GM12878 (cell line): Measurements from ENCODE around the gene KCTD19. TPM values are rescaled to one million over a fixed set of nuclear protein-coding genes. Genes with fewer than 3 reads are reported as not detected.

Source experiments
- ATAC-seq: fragments of 200-7000 bp; cut with Tn5 transposase; 3 replicates; pipeline ENCODE4 v1.9.1; 2020; ENCODE audit warnings: mild to moderate bottlenecking, moderate library complexity
- BruUV-seq: library from RNA; stranded (reverse); fragments of 400-500 nt; replicated peaks from 2 replicates; lab custom pipeline; 2021; lab: Mats Ljungman, UMichigan
- CTCF ChIA-PET: fragments of 300-600 bp; sonication (Branson Sonifier 250); formaldehyde crosslinking; extraction: SDS; loops from one replicate; lab custom pipeline; 2021; ENCODE audit warnings: inconsistent platforms; lab: Yijun Ruan, JAX
- POLR2A ChIA-PET: fragments of 350-600 bp; formaldehyde crosslinking; extraction: SDS; loops from one replicate; lab custom pipeline; 2021; ENCODE audit warnings: inconsistent platforms; lab: Charles Lee
- RAD21 ChIA-PET: fragments of 300-600 bp; sonication (Branson Sonifier 250); formaldehyde crosslinking; loops from one replicate; lab custom pipeline; 2023; ENCODE audit warnings: antibody characterized with exemption; ENCODE audit not compliant: unreplicated experiment; lab: Charles Lee
- SMC1A ChIA-PET: fragments of 300-600 bp; sonication (Branson Sonifier 250); formaldehyde crosslinking; loops from one replicate; lab custom pipeline; 2023; ENCODE audit not compliant: unreplicated experiment, uncharacterized antibody; lab: Charles Lee
- DNase-seq: peaks from one replicate; pipeline ENCODE4 v3.0.0-alpha.2; 2011; ENCODE audit warnings: low read depth, low spot score
- FAIRE-seq: peaks from 3 replicates; lab custom pipeline; 2011; peaks lifted over from hg19 to GRCh38; lab: Jason Lieb, UNC
- H2AFZ ChIP-seq: 2 replicates; pipeline ENCODE4 v1.6.0; 2011; ENCODE audit warnings: low read depth, low read length, control low read depth; ENCODE audit not compliant: control insufficient read depth
- H3K27ac ChIP-seq: 2 replicates; pipeline ENCODE4 v1.5.1; 2011; ENCODE audit warnings: control low read depth; ENCODE audit not compliant: control insufficient read depth, insufficient read depth
- H3K27me3 ChIP-seq, 2 experiments: replicated peaks in 1 of 2; 2 replicates each; pipeline versions ENCODE4 v1.6.0 to v1.6.1; 2011; ENCODE audit warnings: low read length in 1 of 2; ENCODE audit not compliant: control insufficient read depth in 2 of 2, insufficient read depth in 2 of 2
- H3K36me3 ChIP-seq, 2 experiments: 2 replicates each; pipeline ENCODE4 v1.5.1; 2011; ENCODE audit warnings: low read length in 1 of 2; ENCODE audit not compliant: control insufficient read depth in 2 of 2, insufficient read depth in 2 of 2
- H3K4me1 ChIP-seq: 2 replicates; pipeline ENCODE4 v1.6.1; 2011; ENCODE audit warnings: mild to moderate bottlenecking, low read length, moderate library complexity, mixed read lengths; ENCODE audit not compliant: control insufficient read depth, insufficient read depth
- H3K4me2 ChIP-seq: 2 replicates; pipeline ENCODE4 v1.6.0; 2011; ENCODE audit warnings: control low read depth; ENCODE audit not compliant: control insufficient read depth, insufficient read depth
- H3K4me3 ChIP-seq: fragments of 200-600 bp; sonication (generic); 2 replicates; pipeline ENCODE4 v1.5.1; 2016
- H3K79me2 ChIP-seq: 2 replicates; pipeline ENCODE4 v1.6.0; 2011; ENCODE audit warnings: low read length; ENCODE audit not compliant: control insufficient read depth, insufficient read depth
- H3K9ac ChIP-seq: 2 replicates; pipeline ENCODE4 v1.8.0; 2011; ENCODE audit warnings: low read length, control low read depth, mixed read lengths; ENCODE audit not compliant: control insufficient read depth, insufficient read depth
- H3K9me3 ChIP-seq: replicated peaks from 3 replicates; pipeline ENCODE4 v1.5.1; 2011; ENCODE audit warnings: mild to moderate bottlenecking, low read length; ENCODE audit not compliant: control insufficient read depth, insufficient read depth
- H4K20me1 ChIP-seq: 2 replicates; pipeline ENCODE4 v1.6.0; 2011; ENCODE audit not compliant: control insufficient read depth, insufficient read depth
- BACH1 ChIP-seq: fragments of 450-650 bp; IDR thresholded peaks from 2 replicates; pipeline ENCODE4 v1.6.1; 2017; ENCODE audit warnings: mild to moderate bottlenecking, borderline replicate concordance
- BCL11A ChIP-seq: IDR thresholded peaks from 2 replicates; pipeline ENCODE4 v1.6.1; 2011; ENCODE audit warnings: low read depth, low read length
- BRCA1 ChIP-seq: IDR thresholded peaks from 2 replicates; pipeline ENCODE4 v1.6.1; 2011; ENCODE audit warnings: low read depth, low read length, improper control_type of control experiment
- CBFB ChIP-seq: IDR thresholded peaks from 2 replicates; pipeline ENCODE4 v1.6.1; 2016; ENCODE audit warnings: antibody characterized with exemption, low read depth
- CREB1 ChIP-seq: IDR thresholded peaks from 2 replicates; pipeline ENCODE4 v1.6.1; 2012; ENCODE audit warnings: low read depth, mild to moderate bottlenecking, inconsistent platforms
- NRF1 ChIP-seq: conservative IDR thresholded peaks from 2 replicates; pipeline ENCODE4 v1.6.1; 2011; ENCODE audit warnings: mild to moderate bottlenecking, low read depth, low read length, improper control_type of control experiment
- PML ChIP-seq: IDR thresholded peaks from 2 replicates; pipeline ENCODE4 v1.6.1; 2012; ENCODE audit warnings: low read length, inconsistent platforms
- POLR2AphosphoS5 ChIP-seq: IDR thresholded peaks from 2 replicates; pipeline ENCODE4 v1.6.1; 2011; ENCODE audit warnings: mild to moderate bottlenecking, low read length, inconsistent platforms
- RCOR1 ChIP-seq: conservative IDR thresholded peaks from 2 replicates; pipeline ENCODE4 v1.6.1; 2012; ENCODE audit warnings: low read depth, low read length, improper control_type of control experiment
- TCF3 ChIP-seq: IDR thresholded peaks from 2 replicates; pipeline ENCODE4 v1.6.1; 2012; ENCODE audit warnings: low read depth, mild to moderate bottlenecking, low read length, borderline replicate concordance; ENCODE audit not compliant: insufficient read depth
- WRNIP1 ChIP-seq: IDR thresholded peaks from 2 replicates; pipeline ENCODE4 v1.6.1; 2011; ENCODE audit warnings: low read depth, low read length, improper control_type of control experiment, borderline replicate concordance
- WGBS: methylation state at CpG from one replicate; pipeline ENCODE4 v1.1.6; 2016; ENCODE audit warnings: low lambda C conversion rate; ENCODE audit not compliant: insufficient replicate concordance, insufficient coverage; ENCODE audit errors: missing lambda C conversion rate; 5-methylcytosine and 5-hydroxymethylcytosine counted together
- in situ Hi-C: fragments of 300-500 bp; cut with MboI; formaldehyde crosslinking; loops from 9 replicates; pipeline ENCODE4 v1.14.3; 2018; ENCODE audit warnings: mixed read lengths
- intact Hi-C: fragments of 100-400 bp; cut with micrococcal nuclease; formaldehyde crosslinking; loops from one replicate; pipeline ENCODE4 v1.14.2; 2022; ENCODE audit not compliant: unreplicated experiment
- polyA plus RNA-seq, 11 experiments: library from polyadenylated mRNA; depleted of rRNA in 4 of 11; unstranded in 6 of 11; stranded (reverse) in 5 of 11; fragments of >200 nt; fragmentation: Nextera tagmentation in 4 of 11; fragmentation: Illumina TruSeq in 1 of 11; extraction: Ambion mirVana in 4 of 11; extraction: Trizol in 1 of 11; gene quantifications; 1 replicate in 1 of 11; 2 replicates in 10 of 11; pipeline versions ENCODE4 v1.2.1 to v1.2.3, GENCODE V29; 2011 to 2016; ENCODE audit warnings: inconsistent platforms in 2 of 11, missing spikeins in 2 of 11, low read depth in 1 of 11
- total RNA-seq, 4 experiments: library from RNA; depleted of rRNA in 3 of 4; stranded (reverse); fragments of >200 nt in 3 of 4; fragmentation: Illumina TruSeq in 1 of 4; extraction: Trizol in 1 of 4; gene quantifications; 2 replicates each; pipeline versions ENCODE4 v1.2.1 to v1.2.3, GENCODE V29; 2013 to 2021
- TF ChIP-seq, protein P1 (sequence below): IDR thresholded peaks from 2 replicates; pipeline ENCODE4 v1.6.1; 2011; ENCODE audit warnings: mild to moderate bottlenecking, low read depth, low read length, moderate library complexity; ENCODE audit not compliant: insufficient replicate concordance
- TF ChIP-seq, protein P2 (sequence below): fragments of 450-650 bp; IDR thresholded peaks from 2 replicates; pipeline ENCODE4 v1.6.1; 2017; ENCODE audit warnings: mild to moderate bottlenecking, moderate library complexity
- TF ChIP-seq, protein P3 (sequence below): IDR thresholded peaks from 2 replicates; pipeline ENCODE4 v1.6.1; 2011; ENCODE audit warnings: low read depth, low read length, improper control_type of control experiment, borderline replicate concordance
- TF ChIP-seq, protein P4 (sequence below): fragments of 450-650 bp; IDR thresholded peaks from 2 replicates; pipeline ENCODE4 v1.6.1; 2016; ENCODE audit warnings: mild to moderate bottlenecking, moderate library complexity, borderline replicate concordance

The KCTD19 gene
- total and polyA plus RNA-seq, 10 of the 15 experiments (the other 5 are each of a cell fraction or from before 2014, with no cell fraction given), result 1.6 to 8.9 (median 3.9) TPM

DNA sequence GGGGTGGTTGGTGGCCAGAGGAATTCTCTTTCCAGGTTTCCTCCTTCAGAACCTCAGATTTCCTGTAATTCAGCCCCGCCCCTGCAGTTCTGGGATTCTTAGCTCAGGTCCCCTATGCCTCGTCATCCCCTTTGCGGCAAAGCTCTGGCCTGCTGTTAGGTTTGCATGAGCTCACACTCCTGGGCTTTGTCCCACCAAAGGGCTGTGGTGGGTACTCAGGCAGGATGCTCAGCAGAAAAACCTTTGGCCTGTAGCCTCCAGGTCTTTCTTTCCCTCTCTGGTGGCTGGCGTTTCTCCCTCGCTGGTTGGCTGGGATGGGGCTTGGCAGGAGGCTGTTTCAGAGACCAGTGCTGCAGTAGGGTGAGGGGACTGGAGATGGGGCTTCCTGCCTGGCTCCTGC lies 56.8 kb downstream of the KCTD19 start:
- SMC1A ChIA-PET, result interaction anchor here (0.6 to 1.1 kb wide), 2 partner anchors 69 to 413 kb away, joined by 3 read pairs; no protein-coding TSS in a partner anchor
- RAD21 ChIA-PET, result no interaction called here
- CTCF ChIA-PET, result interaction anchor here (0.6 to 3.0 kb wide), 7 partner anchors 9 to 1488 kb away, joined by 3 to 20 read pairs (median 3); no protein-coding TSS in a partner anchor
- H3K9ac ChIP-seq, result no peak overlapping the region
- H3K36me3 ChIP-seq, result no peaks in the 10 kb centered on the region
- no peaks in the 10 kb centered on the region for H3K9me3 ChIP-seq
- no peaks in the 10 kb centered on the region for H4K20me1 ChIP-seq
- POLR2A ChIA-PET, result interaction anchor here (0.6 kb wide), 1 partner anchor 116 kb away, joined by 3 read pairs; no protein-coding TSS in a partner anchor
- no peak overlapping the region for H2AFZ ChIP-seq
- intact Hi-C loops (no loop called here), in situ Hi-C loops (no loop called here)
- no peaks in the 10 kb centered on the region for H3K4me1 ChIP-seq
- H3K4me3 ChIP-seq, result no peak overlapping the region
- no peak for FAIRE-seq
- no TSS peak for BruUV-seq
- H3K27me3 ChIP-seq, result no peaks in the 10 kb centered on the region
- no peak overlapping the region for H3K27ac ChIP-seq
- H3K4me2 ChIP-seq, result no peak overlapping the region
- DNase-seq, result no peak
- no peaks in the 10 kb centered on the region for H3K79me2 ChIP-seq
- ATAC-seq, result no peak
- 85% methylated on average over 5 of the region's 5 CpGs for WGBS
- no peak for TF ChIP-seq BRCA1
- TF ChIP-seq, protein P1, sequence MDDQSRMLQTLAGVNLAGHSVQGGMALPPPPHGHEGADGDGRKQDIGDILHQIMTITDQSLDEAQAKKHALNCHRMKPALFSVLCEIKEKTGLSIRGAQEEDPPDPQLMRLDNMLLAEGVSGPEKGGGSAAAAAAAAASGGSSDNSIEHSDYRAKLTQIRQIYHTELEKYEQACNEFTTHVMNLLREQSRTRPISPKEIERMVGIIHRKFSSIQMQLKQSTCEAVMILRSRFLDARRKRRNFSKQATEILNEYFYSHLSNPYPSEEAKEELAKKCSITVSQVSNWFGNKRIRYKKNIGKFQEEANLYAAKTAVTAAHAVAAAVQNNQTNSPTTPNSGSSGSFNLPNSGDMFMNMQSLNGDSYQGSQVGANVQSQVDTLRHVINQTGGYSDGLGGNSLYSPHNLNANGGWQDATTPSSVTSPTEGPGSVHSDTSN, result no peak
- no peak for TF ChIP-seq RCOR1
- no peak for TF ChIP-seq CBFB
- no peak for TF ChIP-seq WRNIP1
- TF ChIP-seq POLR2AphosphoS5, result no peak
- TF ChIP-seq BACH1, result no peak
- no peak for TF ChIP-seq NRF1
- TF ChIP-seq, protein P2, sequence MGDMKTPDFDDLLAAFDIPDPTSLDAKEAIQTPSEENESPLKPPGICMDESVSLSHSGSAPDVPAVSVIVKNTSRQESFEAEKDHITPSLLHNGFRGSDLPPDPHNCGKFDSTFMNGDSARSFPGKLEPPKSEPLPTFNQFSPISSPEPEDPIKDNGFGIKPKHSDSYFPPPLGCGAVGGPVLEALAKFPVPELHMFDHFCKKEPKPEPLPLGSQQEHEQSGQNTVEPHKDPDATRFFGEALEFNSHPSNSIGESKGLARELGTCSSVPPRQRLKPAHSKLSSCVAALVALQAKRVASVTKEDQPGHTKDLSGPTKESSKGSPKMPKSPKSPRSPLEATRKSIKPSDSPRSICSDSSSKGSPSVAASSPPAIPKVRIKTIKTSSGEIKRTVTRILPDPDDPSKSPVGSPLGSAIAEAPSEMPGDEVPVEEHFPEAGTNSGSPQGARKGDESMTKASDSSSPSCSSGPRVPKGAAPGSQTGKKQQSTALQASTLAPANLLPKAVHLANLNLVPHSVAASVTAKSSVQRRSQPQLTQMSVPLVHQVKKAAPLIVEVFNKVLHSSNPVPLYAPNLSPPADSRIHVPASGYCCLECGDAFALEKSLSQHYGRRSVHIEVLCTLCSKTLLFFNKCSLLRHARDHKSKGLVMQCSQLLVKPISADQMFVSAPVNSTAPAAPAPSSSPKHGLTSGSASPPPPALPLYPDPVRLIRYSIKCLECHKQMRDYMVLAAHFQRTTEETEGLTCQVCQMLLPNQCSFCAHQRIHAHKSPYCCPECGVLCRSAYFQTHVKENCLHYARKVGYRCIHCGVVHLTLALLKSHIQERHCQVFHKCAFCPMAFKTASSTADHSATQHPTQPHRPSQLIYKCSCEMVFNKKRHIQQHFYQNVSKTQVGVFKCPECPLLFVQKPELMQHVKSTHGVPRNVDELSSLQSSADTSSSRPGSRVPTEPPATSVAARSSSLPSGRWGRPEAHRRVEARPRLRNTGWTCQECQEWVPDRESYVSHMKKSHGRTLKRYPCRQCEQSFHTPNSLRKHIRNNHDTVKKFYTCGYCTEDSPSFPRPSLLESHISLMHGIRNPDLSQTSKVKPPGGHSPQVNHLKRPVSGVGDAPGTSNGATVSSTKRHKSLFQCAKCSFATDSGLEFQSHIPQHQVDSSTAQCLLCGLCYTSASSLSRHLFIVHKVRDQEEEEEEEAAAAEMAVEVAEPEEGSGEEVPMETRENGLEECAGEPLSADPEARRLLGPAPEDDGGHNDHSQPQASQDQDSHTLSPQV, result no peak
- TF ChIP-seq CREB1, result no peak
- TF ChIP-seq BCL11A, result no peak
- TF ChIP-seq TCF3, result no peak
- TF ChIP-seq PML, result no peak
- TF ChIP-seq, protein P3, sequence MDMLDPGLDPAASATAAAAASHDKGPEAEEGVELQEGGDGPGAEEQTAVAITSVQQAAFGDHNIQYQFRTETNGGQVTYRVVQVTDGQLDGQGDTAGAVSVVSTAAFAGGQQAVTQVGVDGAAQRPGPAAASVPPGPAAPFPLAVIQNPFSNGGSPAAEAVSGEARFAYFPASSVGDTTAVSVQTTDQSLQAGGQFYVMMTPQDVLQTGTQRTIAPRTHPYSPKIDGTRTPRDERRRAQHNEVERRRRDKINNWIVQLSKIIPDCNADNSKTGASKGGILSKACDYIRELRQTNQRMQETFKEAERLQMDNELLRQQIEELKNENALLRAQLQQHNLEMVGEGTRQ, result no peak
- TF ChIP-seq, protein P4, sequence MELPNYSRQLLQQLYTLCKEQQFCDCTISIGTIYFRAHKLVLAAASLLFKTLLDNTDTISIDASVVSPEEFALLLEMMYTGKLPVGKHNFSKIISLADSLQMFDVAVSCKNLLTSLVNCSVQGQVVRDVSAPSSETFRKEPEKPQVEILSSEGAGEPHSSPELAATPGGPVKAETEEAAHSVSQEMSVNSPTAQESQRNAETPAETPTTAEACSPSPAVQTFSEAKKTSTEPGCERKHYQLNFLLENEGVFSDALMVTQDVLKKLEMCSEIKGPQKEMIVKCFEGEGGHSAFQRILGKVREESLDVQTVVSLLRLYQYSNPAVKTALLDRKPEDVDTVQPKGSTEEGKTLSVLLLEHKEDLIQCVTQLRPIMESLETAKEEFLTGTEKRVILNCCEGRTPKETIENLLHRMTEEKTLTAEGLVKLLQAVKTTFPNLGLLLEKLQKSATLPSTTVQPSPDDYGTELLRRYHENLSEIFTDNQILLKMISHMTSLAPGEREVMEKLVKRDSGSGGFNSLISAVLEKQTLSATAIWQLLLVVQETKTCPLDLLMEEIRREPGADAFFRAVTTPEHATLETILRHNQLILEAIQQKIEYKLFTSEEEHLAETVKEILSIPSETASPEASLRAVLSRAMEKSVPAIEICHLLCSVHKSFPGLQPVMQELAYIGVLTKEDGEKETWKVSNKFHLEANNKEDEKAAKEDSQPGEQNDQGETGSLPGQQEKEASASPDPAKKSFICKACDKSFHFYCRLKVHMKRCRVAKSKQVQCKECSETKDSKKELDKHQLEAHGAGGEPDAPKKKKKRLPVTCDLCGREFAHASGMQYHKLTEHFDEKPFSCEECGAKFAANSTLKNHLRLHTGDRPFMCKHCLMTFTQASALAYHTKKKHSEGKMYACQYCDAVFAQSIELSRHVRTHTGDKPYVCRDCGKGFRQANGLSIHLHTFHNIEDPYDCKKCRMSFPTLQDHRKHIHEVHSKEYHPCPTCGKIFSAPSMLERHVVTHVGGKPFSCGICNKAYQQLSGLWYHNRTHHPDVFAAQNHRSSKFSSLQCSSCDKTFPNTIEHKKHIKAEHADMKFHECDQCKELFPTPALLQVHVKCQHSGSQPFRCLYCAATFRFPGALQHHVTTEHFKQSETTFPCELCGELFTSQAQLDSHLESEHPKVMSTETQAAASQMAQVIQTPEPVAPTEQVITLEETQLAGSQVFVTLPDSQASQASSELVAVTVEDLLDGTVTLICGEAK, result no peak
